PC-3 (cell line): ENCODE measurements around the gene CSTPP1. TPM values are rescaled to one million over a fixed set of nuclear protein-coding genes. Genes with fewer than 3 reads are reported as not detected.

ENCODE experiments used
- ATAC-seq: fragments of 200-7000 bp; cut with Tn5 transposase; 2 replicates; pipeline ENCODE4 v1.9.1; 2020; ENCODE audit warnings: mild to moderate bottlenecking, moderate library complexity
- BruUV-seq: library from RNA; stranded (reverse); fragments of 400-500 nt; replicated peaks from 2 replicates; lab custom pipeline; 2021; lab: Mats Ljungman, UMichigan
- CTCF ChIA-PET: fragments of 300-600 bp; sonication (Branson Sonifier 250); formaldehyde crosslinking; loops from one replicate; lab custom pipeline; 2022; ENCODE audit warnings: antibody characterized with exemption; lab: Charles Lee
- POLR2A ChIA-PET: fragments of 300-600 bp; sonication (Branson Sonifier 250); formaldehyde crosslinking; loops from one replicate; lab custom pipeline; 2022; ENCODE audit warnings: antibody characterized with exemption; ENCODE audit not compliant: unreplicated experiment; lab: Charles Lee
- DNase-seq: peaks from one replicate; pipeline ENCODE4 v3.0.0-alpha.2; 2015
- H2AFZ ChIP-seq: fragments of 300-600 bp; sonication (generic); 2 replicates; pipeline ENCODE4 v1.6.0; 2016; ENCODE audit warnings: antibody characterized with exemption, low read length
- H3F3A ChIP-seq: fragments of 300-600 bp; sonication (generic); one replicate; pipeline ENCODE4 v1.6.0; 2017; ENCODE audit warnings: antibody characterized with exemption, low read length, control low read depth, mild to moderate bottlenecking; ENCODE audit not compliant: unreplicated experiment
- H3K27ac ChIP-seq: fragments of 300-600 bp; sonication (generic); 2 replicates; pipeline ENCODE4 v1.5.1; 2016; ENCODE audit warnings: mild to moderate bottlenecking, low read length
- H3K27me3 ChIP-seq: fragments of 300-600 bp; sonication (generic); 2 replicates; pipeline ENCODE4 v1.6.1; 2016; ENCODE audit warnings: low read length, mixed read lengths
- H3K36me3 ChIP-seq: fragments of 300-600 bp; sonication (generic); 2 replicates; pipeline ENCODE4 v1.6.1; 2016; ENCODE audit warnings: low read depth, mixed run types, low read length, mixed read lengths
- H3K4me1 ChIP-seq: fragments of 300-600 bp; sonication (generic); 2 replicates; pipeline ENCODE4 v1.5.1; 2016; ENCODE audit warnings: low read length; ENCODE audit not compliant: insufficient read depth
- H3K4me2 ChIP-seq: fragments of 300-600 bp; sonication (generic); 2 replicates; pipeline ENCODE4 v1.6.0; 2016; ENCODE audit warnings: low read length
- H3K4me3 ChIP-seq: fragments of 300-600 bp; sonication (generic); 2 replicates; pipeline ENCODE4 v1.5.1; 2016; ENCODE audit warnings: mild to moderate bottlenecking, low read length, mixed read lengths
- H3K79me2 ChIP-seq: fragments of 300-600 bp; sonication (generic); 2 replicates; pipeline ENCODE4 v1.6.1; 2017; ENCODE audit warnings: low read length, mixed read lengths
- H3K9ac ChIP-seq: fragments of 300-600 bp; sonication (generic); 2 replicates; pipeline ENCODE4 v1.6.0; 2016; ENCODE audit warnings: mild to moderate bottlenecking, low read length
- H3K9me2 ChIP-seq: fragments of 300-600 bp; sonication (generic); replicated peaks from 2 replicates; pipeline ENCODE4 v1.6.1; 2016; ENCODE audit warnings: mixed run types, low read length, mixed read lengths
- H3K9me3 ChIP-seq: fragments of 300-600 bp; sonication (generic); 2 replicates; pipeline ENCODE4 v1.6.1; 2016; ENCODE audit warnings: low read length, mixed read lengths
- H4K20me1 ChIP-seq: fragments of 300-600 bp; sonication (generic); 2 replicates; pipeline ENCODE4 v1.6.1; 2016; ENCODE audit warnings: low read length, mixed read lengths
- EZH2 ChIP-seq: fragments of 300-600 bp; sonication (generic); IDR thresholded peaks from one replicate; pipeline ENCODE4 v1.6.1; 2017; ENCODE audit warnings: antibody characterized with exemption, mild to moderate bottlenecking, low read length; ENCODE audit not compliant: unreplicated experiment
- EZH2phosphoT487 ChIP-seq: fragments of 300-600 bp; sonication (generic); IDR thresholded peaks from 2 replicates; pipeline ENCODE4 v1.6.1; 2018; ENCODE audit warnings: mild to moderate bottlenecking, antibody characterized with exemption, low read length, borderline replicate concordance
- intact Hi-C: fragments of 100-400 bp; cut with micrococcal nuclease; formaldehyde crosslinking; loops from 2 replicates; pipeline ENCODE4 v1.9.0; 2023
- total RNA-seq: library from RNA; depleted of rRNA; stranded (reverse); fragments of >200 nt; gene quantifications from 2 replicates; pipeline ENCODE4 v1.2.3, GENCODE V29; 2014
- TF ChIP-seq, protein P1 (sequence below): fragments of 300-600 bp; sonication (generic); conservative IDR thresholded peaks from 2 replicates; pipeline ENCODE4 v1.5.1; 2017; ENCODE audit warnings: antibody characterized with exemption, low read depth, mild to moderate bottlenecking, low read length

The CSTPP1 gene
- total RNA-seq, 1 experiment from 2014 or later = 21.7 TPM

DNA sequence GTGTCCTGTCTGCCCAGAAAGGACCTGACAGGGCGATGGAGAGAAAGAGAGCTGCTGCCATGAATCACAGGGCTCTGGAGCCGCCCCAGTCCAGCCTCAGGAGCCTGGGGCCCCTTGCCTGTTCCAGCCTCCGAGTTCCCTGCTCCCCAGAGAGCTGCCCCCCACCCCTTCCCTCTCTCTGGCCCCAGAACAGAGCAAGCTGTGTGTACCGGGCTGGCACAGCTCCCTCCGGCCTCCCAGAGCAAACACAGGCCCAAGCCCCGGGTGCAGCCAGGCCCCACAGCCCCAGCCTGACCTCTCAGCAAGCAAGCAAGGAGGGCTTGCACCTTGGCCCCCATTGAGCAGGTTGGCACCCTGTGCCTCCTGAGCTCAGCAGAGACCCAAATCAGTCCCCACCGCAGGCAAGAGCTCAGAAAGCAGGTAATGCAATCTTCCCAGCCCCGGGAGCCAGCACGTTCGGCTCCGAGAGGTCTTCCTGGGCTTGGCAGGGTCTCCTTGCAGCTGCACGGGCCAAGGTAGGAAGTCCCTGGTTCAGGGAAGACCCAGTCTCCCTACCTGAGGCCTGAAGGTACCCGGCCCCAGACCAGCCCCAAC lies 248.2 kb downstream of the CSTPP1 start:
- intact Hi-C loops = loop anchor here (1.0 kb wide), 1 partner anchor 29 kb away; the partner anchor contains the start of gene DDB2
- no peaks in the 10 kb centered on the region for H3K9me3 ChIP-seq
- peak overlapping the region; percentile 85 for H3K9ac ChIP-seq
- H3K79me2 ChIP-seq = peaks cover 46% of the 10 kb centered on the region
- peak overlapping the region; percentile 81 for H3K27ac ChIP-seq
- ATAC-seq (peak; percentile 24), DNase-seq (no peak)
- H3K9me2 ChIP-seq = no peaks in the 10 kb centered on the region
- ChIA-PET POLR2A (interaction anchor here (0.8 to 1.3 kb wide), 4 partner anchors 24 to 64 kb away, joined by 3 to 16 read pairs (median 9); partner anchors contain the start of genes ACP2 and DDB2), CTCF (interaction anchor here (0.6 to 1.5 kb wide), 9 partner anchors 29 to 170 kb away, joined by 3 to 20 read pairs (median 10); partner anchors contain the start of genes ACP2 and NR1H3)
- H3K27me3 ChIP-seq = no peaks in the 10 kb centered on the region
- no peak for TF ChIP-seq EZH2phosphoT487
- TF ChIP-seq, protein P1, sequence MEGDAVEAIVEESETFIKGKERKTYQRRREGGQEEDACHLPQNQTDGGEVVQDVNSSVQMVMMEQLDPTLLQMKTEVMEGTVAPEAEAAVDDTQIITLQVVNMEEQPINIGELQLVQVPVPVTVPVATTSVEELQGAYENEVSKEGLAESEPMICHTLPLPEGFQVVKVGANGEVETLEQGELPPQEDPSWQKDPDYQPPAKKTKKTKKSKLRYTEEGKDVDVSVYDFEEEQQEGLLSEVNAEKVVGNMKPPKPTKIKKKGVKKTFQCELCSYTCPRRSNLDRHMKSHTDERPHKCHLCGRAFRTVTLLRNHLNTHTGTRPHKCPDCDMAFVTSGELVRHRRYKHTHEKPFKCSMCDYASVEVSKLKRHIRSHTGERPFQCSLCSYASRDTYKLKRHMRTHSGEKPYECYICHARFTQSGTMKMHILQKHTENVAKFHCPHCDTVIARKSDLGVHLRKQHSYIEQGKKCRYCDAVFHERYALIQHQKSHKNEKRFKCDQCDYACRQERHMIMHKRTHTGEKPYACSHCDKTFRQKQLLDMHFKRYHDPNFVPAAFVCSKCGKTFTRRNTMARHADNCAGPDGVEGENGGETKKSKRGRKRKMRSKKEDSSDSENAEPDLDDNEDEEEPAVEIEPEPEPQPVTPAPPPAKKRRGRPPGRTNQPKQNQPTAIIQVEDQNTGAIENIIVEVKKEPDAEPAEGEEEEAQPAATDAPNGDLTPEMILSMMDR = no peak
- TF ChIP-seq EZH2 = no peak
- peaks cover 21% of the 10 kb centered on the region for H3K4me1 ChIP-seq
- H3K4me2 ChIP-seq = peak overlapping the region; percentile 92
- H3F3A ChIP-seq = no peaks in the 10 kb centered on the region
- H3K36me3 ChIP-seq = 0 out of 2 replicates have a peak, but pooled peaks cover 3% of the 10 kb centered on the region
- H4K20me1 ChIP-seq = no peaks in the 10 kb centered on the region
- peak overlapping the region; percentile 90 for H3K4me3 ChIP-seq
- peak overlapping the region; percentile 76; the same call in 1 of the 2 replicates for H2AFZ ChIP-seq
- no TSS peak for BruUV-seq

DNA sequence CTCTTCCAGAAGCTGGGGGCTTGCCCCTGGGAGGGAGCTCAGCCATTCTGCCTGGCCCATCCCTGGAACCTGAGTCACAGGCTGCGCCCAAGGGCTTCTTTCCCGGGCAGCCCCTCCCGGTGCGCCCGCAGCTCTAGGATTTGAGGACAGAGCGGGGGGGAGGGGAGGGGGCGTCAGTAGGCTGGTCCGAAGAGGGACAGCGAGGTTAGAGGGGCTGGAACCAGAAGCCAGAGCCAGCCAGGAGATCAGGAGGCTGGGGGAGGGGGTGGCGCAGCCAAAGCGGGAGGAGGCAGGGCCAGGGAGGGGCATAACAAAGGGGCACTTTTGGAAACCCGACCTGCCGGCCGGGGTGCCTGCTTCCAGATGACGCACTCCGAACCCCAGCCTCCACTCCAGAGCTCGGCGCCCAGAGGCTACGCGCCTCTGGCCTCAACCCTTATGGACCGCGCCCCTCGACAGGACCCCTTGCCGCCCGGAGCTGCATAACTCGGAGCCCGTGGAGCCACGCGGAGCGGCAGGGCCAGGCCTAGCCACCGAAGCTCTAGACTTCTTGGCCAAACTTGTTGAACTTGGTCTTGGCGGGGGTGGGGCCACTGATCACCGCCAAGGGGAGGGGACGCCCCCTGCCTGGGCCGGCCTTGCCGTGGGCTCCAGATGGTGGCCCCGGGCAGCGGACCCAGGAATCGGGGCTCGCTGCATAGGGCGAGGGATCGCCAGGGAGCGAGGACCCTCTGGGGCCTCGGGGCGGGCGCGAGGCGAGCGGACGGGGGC lies 248.9 kb downstream of the CSTPP1 start:
- peak overlapping the region; percentile 90 for H3K4me3 ChIP-seq
- H4K20me1 ChIP-seq = no peaks in the 10 kb centered on the region
- H3K9me3 ChIP-seq = no peaks in the 10 kb centered on the region
- no peaks in the 10 kb centered on the region for H3K36me3 ChIP-seq
- H3K9me2 ChIP-seq = no peaks in the 10 kb centered on the region
- intact Hi-C loops = loop anchor here (1.0 kb wide), 1 partner anchor 29 kb away; the partner anchor contains the start of gene DDB2
- H3K4me1 ChIP-seq = peaks cover 22% of the 10 kb centered on the region
- no peak for TF ChIP-seq EZH2
- TF ChIP-seq, protein P1 = no peak
- TF ChIP-seq EZH2phosphoT487 = no peak
- TSS peak; percentile 35 for BruUV-seq
- H3K4me2 ChIP-seq = peak overlapping the region; percentile 92
- H2AFZ ChIP-seq = peak overlapping the region; percentile 76
- ChIA-PET POLR2A (interaction anchor here (0.8 to 1.3 kb wide), 4 partner anchors 25 to 63 kb away, joined by 3 to 16 read pairs (median 9); partner anchors contain the start of genes ACP2 and DDB2), CTCF (interaction anchor here (0.7 to 1.5 kb wide), 8 partner anchors 29 to 169 kb away, joined by 3 to 20 read pairs (median 10); partner anchors contain the start of genes ACP2 and NR1H3)
- H3K9ac ChIP-seq = peak overlapping the region; percentile 85
- H3F3A ChIP-seq = no peaks in the 10 kb centered on the region
- H3K27me3 ChIP-seq = no peaks in the 10 kb centered on the region
- DNase-seq = peak; percentile 84
- peaks cover 46% of the 10 kb centered on the region for H3K79me2 ChIP-seq
- peak; percentile 65 for ATAC-seq
- peak overlapping the region; percentile 81 for H3K27ac ChIP-seq
